SK-N-SH treated with all-trans-retinoic acid at 6 μM for 48 hours (cell line): Measurements from ENCODE around the gene ABCE1.

ENCODE experiments used
- ATAC-seq: fragments of 200-7000 bp; cut with Tn5 transposase; 3 replicates; pipeline ENCODE4 v1.9.1; 2020; ENCODE audit warnings: mild to moderate bottlenecking, moderate library complexity
- ARNTL ChIP-seq: fragments of 450-650 bp; formaldehyde crosslinking; IDR thresholded peaks from 2 replicates; pipeline ENCODE4 v1.5.0; 2020; ENCODE audit warnings: low read depth, mild to moderate bottlenecking, moderate library complexity, borderline replicate concordance
- BACH2 ChIP-seq: fragments of 250-450 bp; sonication (Bioruptor Pico); IDR thresholded peaks from 2 replicates; pipeline ENCODE4 v1.9.0; 2021; ENCODE audit warnings: mild to moderate bottlenecking, borderline replicate concordance
- CSDC2 ChIP-seq: fragments of 250-450 bp; sonication (Bioruptor Pico); IDR thresholded peaks from 2 replicates; pipeline ENCODE4 v1.5.0; 2020; ENCODE audit warnings: mild to moderate bottlenecking, moderate library complexity
- ESRRG ChIP-seq: fragments of 250-450 bp; sonication (Bioruptor Pico); IDR thresholded peaks from 2 replicates; pipeline ENCODE4 v1.6.1; 2021; ENCODE audit warnings: mild to moderate bottlenecking
- GLIS3 ChIP-seq: fragments of 250-450 bp; sonication (Bioruptor Pico); IDR thresholded peaks from 2 replicates; pipeline ENCODE4 v1.5.0; 2020; ENCODE audit warnings: mild to moderate bottlenecking, moderate library complexity
- ISL1 ChIP-seq: fragments of 250-450 bp; sonication (Bioruptor Pico); IDR thresholded peaks from 2 replicates; pipeline ENCODE4 v2.1.2; 2022; ENCODE audit warnings: mild to moderate bottlenecking, moderate library complexity
- OSR1 ChIP-seq: fragments of 250-450 bp; sonication (Bioruptor Pico); IDR thresholded peaks from 2 replicates; pipeline ENCODE4 v1.8.0; 2022; ENCODE audit warnings: moderate library complexity, mild to moderate bottlenecking, inconsistent platforms
- PPARA ChIP-seq: fragments of 250-450 bp; sonication (Bioruptor Pico); IDR thresholded peaks from 2 replicates; pipeline ENCODE4 v1.5.0; 2020; ENCODE audit warnings: mild to moderate bottlenecking, borderline replicate concordance
- RARB ChIP-seq: fragments of 250-450 bp; sonication (Bioruptor Pico); IDR thresholded peaks from 2 replicates; pipeline ENCODE4 v1.8.0; 2021; ENCODE audit warnings: mild to moderate bottlenecking, moderate library complexity
- SNAI2 ChIP-seq: fragments of 250-450 bp; sonication (Bioruptor Pico); IDR thresholded peaks from 2 replicates; pipeline ENCODE4 v1.5.0; 2020; ENCODE audit warnings: mild to moderate bottlenecking, moderate library complexity
- TCF4 ChIP-seq: fragments of 250-450 bp; sonication (Bioruptor Pico); IDR thresholded peaks from 2 replicates; pipeline ENCODE4 v1.8.0; 2021; ENCODE audit warnings: mild to moderate bottlenecking, moderate library complexity, borderline replicate concordance
- ZC3H10 ChIP-seq: fragments of 250-450 bp; sonication (Bioruptor Pico); IDR thresholded peaks from 2 replicates; pipeline ENCODE4 v1.5.1; 2021; ENCODE audit warnings: mild to moderate bottlenecking, moderate library complexity
- ZFP3 ChIP-seq: fragments of 250-450 bp; sonication (Bioruptor Pico); IDR thresholded peaks from 2 replicates; pipeline ENCODE4 v1.5.0; 2020; ENCODE audit warnings: mild to moderate bottlenecking, moderate library complexity
- ZFP30 ChIP-seq: fragments of 450-650 bp; formaldehyde crosslinking; IDR thresholded peaks from 2 replicates; pipeline ENCODE4 v1.5.0; 2022; ENCODE audit warnings: mild to moderate bottlenecking, moderate library complexity
- ZNF70 ChIP-seq: fragments of 450-650 bp; formaldehyde crosslinking; IDR thresholded peaks from 2 replicates; pipeline ENCODE4 v1.5.0; 2020; ENCODE audit warnings: mild to moderate bottlenecking, moderate library complexity
- ZNF8 ChIP-seq: fragments of 450-650 bp; formaldehyde crosslinking; IDR thresholded peaks from 2 replicates; pipeline ENCODE4 v1.5.0; 2020; ENCODE audit warnings: mild to moderate bottlenecking, moderate library complexity
- TF ChIP-seq, protein P1 (sequence below): fragments of 250-450 bp; sonication (Bioruptor Pico); IDR thresholded peaks from 2 replicates; pipeline ENCODE4 v1.5.0; 2020; ENCODE audit warnings: mild to moderate bottlenecking, moderate library complexity
- TF ChIP-seq, protein P2 (sequence below): fragments of 250-450 bp; sonication (Bioruptor Pico); IDR thresholded peaks from 2 replicates; pipeline ENCODE4 v1.8.0; 2020; ENCODE audit warnings: mild to moderate bottlenecking, moderate library complexity, borderline replicate concordance
- TF ChIP-seq, protein P3 (sequence below): fragments of 250-450 bp; sonication (Bioruptor Pico); IDR thresholded peaks from 2 replicates; pipeline ENCODE4 v1.5.1; 2021; ENCODE audit warnings: mild to moderate bottlenecking, moderate library complexity
- TF ChIP-seq, protein P4 (sequence below): fragments of 250-450 bp; sonication (Bioruptor Pico); IDR thresholded peaks from 2 replicates; pipeline ENCODE4 v1.8.0; 2021; ENCODE audit warnings: low read depth, mild to moderate bottlenecking, moderate library complexity, borderline replicate concordance
- TF ChIP-seq, protein P5 (sequence below): fragments of 250-450 bp; sonication (Bioruptor Pico); IDR thresholded peaks from 2 replicates; pipeline ENCODE4 v1.5.1; 2020; ENCODE audit warnings: low read depth, mild to moderate bottlenecking, moderate library complexity

ABCE1 gene

DNA sequence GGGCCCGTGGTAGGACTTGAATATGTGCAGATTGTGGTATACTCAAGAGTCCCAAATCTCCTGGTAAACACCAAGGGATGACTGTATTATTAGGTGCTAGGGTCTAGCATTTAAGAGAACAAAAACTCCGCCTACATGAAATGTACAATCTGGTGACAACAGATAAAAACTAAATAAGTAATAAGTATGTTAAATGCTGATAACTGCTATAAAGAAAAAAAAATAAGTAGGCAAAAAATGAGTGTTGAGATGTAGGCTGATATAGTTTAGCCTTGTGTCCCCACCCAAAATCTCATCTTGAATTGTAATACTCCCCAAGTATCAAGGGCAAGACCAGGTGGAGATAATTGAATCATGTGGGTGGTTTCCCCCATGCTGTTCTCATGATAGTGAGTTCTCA is 58.9 kb downstream of the ABCE1 start:
- TF ChIP-seq PPARA, result no peak
- no peak for TF ChIP-seq OSR1 (CRISPR knock-in tag)
- TF ChIP-seq, all 23 proteins: peak for 0
- no peak for ATAC-seq

DNA sequence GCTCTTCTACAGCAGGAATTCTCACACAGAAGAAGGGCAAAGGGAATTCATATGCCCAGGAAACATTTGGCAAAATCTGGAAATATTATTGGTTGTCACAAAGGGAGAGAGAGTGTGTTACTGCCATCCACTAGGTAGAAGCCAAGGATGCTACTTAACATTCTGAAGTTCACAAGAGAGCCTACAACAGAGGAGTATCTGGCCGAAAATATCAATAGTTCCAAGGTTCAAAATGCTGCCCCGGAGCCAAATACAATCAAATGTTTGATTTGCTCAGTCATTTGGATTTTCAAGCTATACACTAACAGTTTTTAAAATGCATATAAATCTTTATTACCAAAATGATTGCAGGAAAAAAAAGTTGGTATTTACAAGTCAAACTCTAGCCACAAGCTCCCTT is 63.4 kb downstream of the ABCE1 start:
- no peak for ATAC-seq
- TF ChIP-seq, protein P1, sequence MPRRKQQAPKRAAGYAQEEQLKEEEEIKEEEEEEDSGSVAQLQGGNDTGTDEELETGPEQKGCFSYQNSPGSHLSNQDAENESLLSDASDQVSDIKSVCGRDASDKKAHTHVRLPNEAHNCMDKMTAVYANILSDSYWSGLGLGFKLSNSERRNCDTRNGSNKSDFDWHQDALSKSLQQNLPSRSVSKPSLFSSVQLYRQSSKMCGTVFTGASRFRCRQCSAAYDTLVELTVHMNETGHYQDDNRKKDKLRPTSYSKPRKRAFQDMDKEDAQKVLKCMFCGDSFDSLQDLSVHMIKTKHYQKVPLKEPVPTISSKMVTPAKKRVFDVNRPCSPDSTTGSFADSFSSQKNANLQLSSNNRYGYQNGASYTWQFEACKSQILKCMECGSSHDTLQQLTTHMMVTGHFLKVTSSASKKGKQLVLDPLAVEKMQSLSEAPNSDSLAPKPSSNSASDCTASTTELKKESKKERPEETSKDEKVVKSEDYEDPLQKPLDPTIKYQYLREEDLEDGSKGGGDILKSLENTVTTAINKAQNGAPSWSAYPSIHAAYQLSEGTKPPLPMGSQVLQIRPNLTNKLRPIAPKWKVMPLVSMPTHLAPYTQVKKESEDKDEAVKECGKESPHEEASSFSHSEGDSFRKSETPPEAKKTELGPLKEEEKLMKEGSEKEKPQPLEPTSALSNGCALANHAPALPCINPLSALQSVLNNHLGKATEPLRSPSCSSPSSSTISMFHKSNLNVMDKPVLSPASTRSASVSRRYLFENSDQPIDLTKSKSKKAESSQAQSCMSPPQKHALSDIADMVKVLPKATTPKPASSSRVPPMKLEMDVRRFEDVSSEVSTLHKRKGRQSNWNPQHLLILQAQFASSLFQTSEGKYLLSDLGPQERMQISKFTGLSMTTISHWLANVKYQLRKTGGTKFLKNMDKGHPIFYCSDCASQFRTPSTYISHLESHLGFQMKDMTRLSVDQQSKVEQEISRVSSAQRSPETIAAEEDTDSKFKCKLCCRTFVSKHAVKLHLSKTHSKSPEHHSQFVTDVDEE (CRISPR knock-in tag), result no peak
- no peak for TF ChIP-seq ZNF70 (CRISPR knock-in tag)
- no peak for TF ChIP-seq TCF4 (CRISPR knock-in tag)
- TF ChIP-seq, protein P2, sequence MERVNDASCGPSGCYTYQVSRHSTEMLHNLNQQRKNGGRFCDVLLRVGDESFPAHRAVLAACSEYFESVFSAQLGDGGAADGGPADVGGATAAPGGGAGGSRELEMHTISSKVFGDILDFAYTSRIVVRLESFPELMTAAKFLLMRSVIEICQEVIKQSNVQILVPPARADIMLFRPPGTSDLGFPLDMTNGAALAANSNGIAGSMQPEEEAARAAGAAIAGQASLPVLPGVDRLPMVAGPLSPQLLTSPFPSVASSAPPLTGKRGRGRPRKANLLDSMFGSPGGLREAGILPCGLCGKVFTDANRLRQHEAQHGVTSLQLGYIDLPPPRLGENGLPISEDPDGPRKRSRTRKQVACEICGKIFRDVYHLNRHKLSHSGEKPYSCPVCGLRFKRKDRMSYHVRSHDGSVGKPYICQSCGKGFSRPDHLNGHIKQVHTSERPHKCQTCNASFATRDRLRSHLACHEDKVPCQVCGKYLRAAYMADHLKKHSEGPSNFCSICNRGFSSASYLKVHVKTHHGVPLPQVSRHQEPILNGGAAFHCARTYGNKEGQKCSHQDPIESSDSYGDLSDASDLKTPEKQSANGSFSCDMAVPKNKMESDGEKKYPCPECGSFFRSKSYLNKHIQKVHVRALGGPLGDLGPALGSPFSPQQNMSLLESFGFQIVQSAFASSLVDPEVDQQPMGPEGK (CRISPR knock-in tag), result no peak
- no peak for TF ChIP-seq ARNTL
- no peak for TF ChIP-seq ZFP30 (CRISPR knock-in tag)
- TF ChIP-seq ZFP3, result no peak
- TF ChIP-seq BACH2 (CRISPR knock-in tag), result no peak
- no peak for TF ChIP-seq OSR1 (CRISPR knock-in tag)
- TF ChIP-seq ISL1 (CRISPR knock-in tag), result no peak
- TF ChIP-seq ZC3H10 (CRISPR knock-in tag), result no peak
- no peak for TF ChIP-seq SNAI2 (CRISPR knock-in tag)
- TF ChIP-seq CSDC2, result no peak

DNA sequence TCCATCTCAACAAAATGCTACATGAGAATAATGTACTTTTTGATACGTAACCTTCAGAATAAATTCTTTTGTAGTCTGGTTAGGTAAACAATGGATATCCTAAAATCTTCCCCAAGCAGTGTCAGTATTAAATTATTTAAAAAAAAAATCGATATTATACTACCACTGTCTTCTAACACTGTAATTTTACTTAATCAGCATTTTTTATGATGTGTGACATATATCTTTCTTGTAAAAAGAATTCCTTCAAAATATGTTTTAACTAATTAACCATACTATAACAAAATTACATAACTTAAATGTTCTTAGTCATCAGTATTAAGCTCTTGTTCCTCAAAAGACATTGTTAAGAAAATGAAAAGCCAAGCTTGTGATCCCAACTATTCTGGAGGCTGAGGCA is 69.8 kb downstream of the ABCE1 start:
- no peak for ATAC-seq
- TF ChIP-seq CSDC2 (no peak), ZNF70 (CRISPR knock-in tag) (no peak), RARB (CRISPR knock-in tag) (no peak), ISL1 (CRISPR knock-in tag) (no peak), PPARA (no peak), TCF4 (CRISPR knock-in tag) (no peak), ZNF8 (CRISPR knock-in tag) (no peak), ZFP30 (CRISPR knock-in tag) (no peak), BACH2 (CRISPR knock-in tag) (no peak), ESRRG (CRISPR knock-in tag) (no peak), GLIS3 (CRISPR knock-in tag) (no peak), OSR1 (CRISPR knock-in tag) (no peak)
- TF ChIP-seq, protein P2 (CRISPR knock-in tag), result no peak
- TF ChIP-seq, protein P3, sequence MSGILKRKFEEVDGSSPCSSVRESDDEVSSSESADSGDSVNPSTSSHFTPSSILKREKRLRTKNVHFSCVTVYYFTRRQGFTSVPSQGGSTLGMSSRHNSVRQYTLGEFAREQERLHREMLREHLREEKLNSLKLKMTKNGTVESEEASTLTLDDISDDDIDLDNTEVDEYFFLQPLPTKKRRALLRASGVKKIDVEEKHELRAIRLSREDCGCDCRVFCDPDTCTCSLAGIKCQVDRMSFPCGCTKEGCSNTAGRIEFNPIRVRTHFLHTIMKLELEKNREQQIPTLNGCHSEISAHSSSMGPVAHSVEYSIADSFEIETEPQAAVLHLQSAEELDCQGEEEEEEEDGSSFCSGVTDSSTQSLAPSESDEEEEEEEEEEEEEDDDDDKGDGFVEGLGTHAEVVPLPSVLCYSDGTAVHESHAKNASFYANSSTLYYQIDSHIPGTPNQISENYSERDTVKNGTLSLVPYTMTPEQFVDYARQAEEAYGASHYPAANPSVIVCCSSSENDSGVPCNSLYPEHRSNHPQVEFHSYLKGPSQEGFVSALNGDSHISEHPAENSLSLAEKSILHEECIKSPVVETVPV, result no peak
- TF ChIP-seq, protein P4, sequence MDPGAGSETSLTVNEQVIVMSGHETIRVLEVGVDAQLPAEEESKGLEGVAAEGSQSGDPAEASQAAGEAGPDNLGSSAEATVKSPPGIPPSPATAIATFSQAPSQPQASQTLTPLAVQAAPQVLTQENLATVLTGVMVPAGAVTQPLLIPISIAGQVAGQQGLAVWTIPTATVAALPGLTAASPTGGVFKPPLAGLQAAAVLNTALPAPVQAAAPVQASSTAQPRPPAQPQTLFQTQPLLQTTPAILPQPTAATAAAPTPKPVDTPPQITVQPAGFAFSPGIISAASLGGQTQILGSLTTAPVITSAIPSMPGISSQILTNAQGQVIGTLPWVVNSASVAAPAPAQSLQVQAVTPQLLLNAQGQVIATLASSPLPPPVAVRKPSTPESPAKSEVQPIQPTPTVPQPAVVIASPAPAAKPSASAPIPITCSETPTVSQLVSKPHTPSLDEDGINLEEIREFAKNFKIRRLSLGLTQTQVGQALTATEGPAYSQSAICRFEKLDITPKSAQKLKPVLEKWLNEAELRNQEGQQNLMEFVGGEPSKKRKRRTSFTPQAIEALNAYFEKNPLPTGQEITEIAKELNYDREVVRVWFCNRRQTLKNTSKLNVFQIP (CRISPR knock-in tag), result no peak
- TF ChIP-seq, protein P5, sequence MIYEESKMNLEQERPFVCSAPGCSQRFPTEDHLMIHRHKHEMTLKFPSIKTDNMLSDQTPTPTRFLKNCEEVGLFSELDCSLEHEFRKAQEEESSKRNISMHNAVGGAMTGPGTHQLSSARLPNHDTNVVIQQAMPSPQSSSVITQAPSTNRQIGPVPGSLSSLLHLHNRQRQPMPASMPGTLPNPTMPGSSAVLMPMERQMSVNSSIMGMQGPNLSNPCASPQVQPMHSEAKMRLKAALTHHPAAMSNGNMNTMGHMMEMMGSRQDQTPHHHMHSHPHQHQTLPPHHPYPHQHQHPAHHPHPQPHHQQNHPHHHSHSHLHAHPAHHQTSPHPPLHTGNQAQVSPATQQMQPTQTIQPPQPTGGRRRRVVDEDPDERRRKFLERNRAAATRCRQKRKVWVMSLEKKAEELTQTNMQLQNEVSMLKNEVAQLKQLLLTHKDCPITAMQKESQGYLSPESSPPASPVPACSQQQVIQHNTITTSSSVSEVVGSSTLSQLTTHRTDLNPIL (CRISPR knock-in tag), result no peak
